Activated CD4-positive, alpha-beta T cell treated with anti-CD3 and anti-CD28 coated beads, Interleukin-2, amount 50 U/mL, for 4 hours (primary cell): ENCODE measurements around the gene GALNS.
"Not testable (repeated sequence)": the region's sequence is repeated elsewhere in the genome, so short reads cannot be mapped to it uniquely, and the experiment has no call there.

Experiments used
- DNase-seq, 2 experiments: peaks; one replicate each; pipeline ENCODE4 v3.0.0-alpha.2; 2020

The GALNS gene

DNA sequence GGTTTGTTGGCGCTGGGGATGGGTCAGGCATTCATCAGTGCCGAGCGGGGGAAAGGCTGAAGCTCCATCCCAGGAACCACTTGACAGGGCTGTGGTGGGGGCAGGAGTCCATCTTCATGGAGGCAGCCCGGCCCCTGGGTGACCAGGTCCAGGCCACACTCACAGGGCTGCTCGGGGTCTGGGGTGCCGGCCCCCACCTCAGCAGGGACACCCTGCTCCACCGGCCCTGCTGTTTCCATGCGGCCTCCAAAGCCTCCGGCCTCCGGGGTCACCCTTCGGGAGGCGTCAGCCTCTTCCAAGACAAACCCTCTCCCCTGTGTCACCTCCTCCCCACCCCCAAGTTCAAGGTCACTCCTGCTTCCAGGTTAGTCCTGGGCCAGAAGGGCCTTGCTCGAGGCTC is 22.1 kb downstream of the GALNS start:
- no peak for DNase-seq

DNA sequence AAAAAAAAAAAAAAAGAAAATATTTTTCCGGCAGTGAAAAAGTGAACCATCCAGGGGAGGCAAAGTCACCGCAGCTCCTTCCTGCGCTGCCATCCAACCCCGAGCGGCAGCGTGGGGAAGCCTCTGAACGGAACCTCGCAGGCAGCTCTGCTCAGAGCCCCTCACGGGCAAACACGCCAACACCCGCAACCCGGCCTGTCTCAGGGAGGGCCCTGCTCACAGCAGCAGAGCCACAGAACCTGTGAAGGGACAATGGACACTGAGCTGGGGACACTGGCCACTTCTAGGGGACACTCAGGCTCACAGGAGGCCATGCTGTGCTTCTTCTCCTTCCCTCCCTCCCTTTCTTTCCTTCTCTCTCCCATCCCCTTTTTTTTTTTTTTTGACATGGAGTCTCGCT is 23.7 kb downstream of the GALNS start:
- no peak for DNase-seq

- DNase-seq: no peak
These were observed 24.9 kb downstream of the GALNS start for GRCh38 chr16:88831838-88832237.

- DNase-seq: no peak
These were observed 26.0 kb downstream of the GALNS start for GRCh38 chr16:88830783-88831182.

GRCh38 chr16:88830258-88830657 is 26.5 kb downstream of the GALNS start:
- no peak for DNase-seq

DNA sequence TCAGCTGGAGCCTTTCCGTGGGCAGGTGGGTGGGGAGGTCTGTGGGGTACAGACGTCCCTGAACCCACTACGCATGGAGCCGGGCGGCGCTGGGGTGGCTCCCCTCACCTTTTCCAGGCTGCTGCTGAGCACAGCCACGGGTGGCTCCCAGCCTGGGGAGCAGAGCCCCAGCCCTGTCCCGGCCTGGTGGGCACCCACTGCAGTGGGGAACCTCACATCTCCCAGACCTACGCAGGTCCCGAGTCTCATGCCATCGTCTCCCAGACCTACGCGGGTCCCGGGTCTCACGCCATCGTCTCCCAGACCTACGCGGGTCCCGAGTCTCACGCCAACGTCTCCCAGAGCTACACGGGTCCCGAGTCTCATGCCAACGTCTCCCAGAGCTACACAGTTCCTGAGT is 28.0 kb downstream of the GALNS start:
- no peak for DNase-seq

- no peak for DNase-seq
These were observed 29.0 kb downstream of the GALNS start for GRCh38 chr16:88827727-88828126.

GRCh38 chr16:88826070-88826840 is 30.5 kb downstream of the GALNS start:
- DNase-seq: no peak

GRCh38 chr16:88825146-88825545 is 31.6 kb downstream of the GALNS start:
- DNase-seq: no peak

DNA sequence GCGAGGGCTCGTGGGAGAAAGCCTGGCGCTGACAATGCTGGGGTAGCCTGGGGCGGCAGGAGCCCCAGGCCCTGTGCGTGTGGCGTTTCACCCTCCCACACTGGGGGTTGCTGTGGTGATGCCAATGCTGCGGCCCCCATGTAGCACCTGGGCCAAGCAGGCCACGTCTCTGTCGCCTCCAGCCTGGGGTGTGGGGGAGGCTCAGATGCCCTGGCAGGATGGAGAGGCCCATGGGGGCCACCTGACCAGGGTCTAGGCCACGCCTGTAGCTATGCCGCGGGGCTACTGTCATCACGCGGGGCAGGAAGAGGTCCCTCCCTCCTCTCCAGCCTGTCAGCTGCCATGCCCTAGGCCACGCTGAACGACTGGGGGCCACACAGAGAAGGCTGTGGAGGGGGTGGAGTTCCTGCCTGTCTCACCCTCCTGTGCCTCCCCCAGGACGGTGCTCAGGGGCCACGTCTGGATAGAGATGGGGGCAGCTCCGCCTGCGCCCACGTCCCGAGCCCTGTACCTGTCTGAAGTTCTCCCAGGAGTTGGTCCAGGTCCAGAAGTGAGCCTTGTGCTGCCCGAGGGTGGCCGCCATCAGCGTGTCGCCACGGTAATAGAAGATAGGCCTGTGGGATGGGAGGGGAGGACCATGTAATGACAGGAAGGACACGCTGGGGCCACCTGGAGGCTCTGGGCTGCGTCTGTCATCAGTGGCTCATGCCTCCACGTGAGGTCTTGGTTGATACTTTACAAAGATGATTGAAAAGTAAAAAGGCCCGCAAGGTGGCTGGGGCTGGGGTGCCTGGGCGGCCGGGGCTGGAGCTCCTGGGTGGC is 32.3 kb downstream of the GALNS start:
- no peak for DNase-seq

DNA sequence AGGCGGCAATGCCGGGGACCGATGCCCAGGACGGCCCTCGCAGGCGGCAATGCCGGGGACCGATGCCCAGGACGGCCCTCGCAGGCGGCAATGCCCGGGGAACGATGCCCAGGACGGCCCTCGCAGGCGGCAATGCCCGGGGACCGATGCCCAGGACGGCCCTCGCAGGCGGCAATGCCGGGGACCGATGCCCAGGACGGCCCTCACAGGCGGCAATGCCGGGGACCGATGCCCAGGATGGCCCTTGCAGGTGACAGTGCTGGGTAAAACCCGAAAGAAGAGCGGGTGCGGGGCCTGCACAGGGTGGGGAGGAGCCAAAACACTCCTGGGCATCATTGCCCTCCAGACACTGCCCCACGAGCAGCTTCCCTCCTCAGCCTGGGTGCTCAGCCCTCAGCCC is 33.1 kb downstream of the GALNS start:
- DNase-seq: not testable (repeated sequence)

GRCh38 chr16:88822281-88823040 is 34.3 kb downstream of the GALNS start:
- no peak for DNase-seq

DNA sequence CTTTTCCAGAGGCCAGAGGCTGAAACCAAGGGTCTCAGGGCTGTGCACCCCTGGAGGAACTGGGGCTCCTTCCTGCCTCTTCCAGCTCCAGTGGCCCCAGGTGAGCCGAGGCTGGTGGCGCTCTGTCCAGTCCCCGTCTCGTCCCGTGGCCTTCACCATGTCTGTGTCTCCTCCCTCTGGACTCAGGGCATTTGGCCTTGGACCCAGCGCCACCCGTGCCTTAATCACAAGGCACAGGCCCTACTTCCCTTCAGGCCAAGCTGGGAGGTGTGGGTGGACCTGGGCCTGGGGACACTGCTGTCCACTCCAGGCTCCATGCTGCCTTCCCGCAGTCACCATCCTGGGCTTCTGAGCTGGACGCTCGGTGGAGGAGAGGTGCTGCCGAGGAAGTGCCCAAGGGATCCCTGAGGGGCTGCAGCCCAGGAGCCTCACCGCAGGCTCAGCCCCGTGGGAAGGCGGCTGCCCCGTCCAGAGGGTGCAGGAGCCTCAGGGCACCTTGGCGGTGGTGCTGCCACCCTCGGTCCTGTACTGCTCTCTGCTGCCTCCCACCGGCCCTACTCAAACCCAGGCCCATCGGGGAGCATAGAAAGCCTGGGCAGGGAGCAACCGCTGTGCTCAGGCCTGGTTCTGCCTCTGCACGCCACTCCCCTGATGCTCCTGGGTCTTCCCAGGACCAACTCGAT is 35.4 kb downstream of the GALNS start:
- no peak for DNase-seq

GRCh38 chr16:88820385-88821025 is 36.2 kb downstream of the GALNS start:
- no peak for DNase-seq

DNA sequence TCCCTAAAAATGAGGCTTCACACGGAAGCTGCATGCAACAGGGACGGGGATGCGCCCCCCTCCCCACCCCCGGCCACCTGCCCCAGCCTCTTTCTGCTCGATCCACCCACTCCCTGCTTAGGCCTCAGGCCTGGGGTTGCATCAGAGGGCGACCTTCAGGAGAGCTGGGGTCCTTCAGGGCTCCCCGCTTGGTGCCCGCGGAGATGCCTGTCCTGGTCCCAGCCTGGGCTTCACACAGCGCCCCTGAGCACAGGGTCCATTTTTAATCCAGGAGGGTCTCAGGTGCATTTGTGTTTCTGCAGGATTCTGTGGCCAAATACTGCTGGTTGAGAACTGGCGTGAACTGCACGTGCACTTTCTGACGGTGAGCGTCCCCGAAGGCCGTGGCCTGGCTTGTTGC is 37.6 kb downstream of the GALNS start:
- no peak for DNase-seq

DNA sequence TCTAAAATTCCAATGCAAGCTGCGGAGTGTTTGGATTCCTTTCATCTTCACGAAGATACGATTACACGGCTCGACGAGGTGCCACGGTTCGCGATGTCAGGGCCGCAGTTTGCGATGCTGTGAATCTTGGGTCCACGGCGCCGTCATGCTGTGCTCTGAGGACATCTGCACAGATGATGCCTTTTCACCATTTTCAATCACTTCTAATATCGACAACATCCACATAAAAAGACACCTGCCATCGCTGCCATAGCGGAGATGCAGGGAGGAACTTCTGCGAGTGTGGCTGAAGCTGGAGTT is 38.2 kb downstream of the GALNS start:
- no peak for DNase-seq

- no peak for DNase-seq
These were observed 38.8 kb downstream of the GALNS start for GRCh38 chr16:88817785-88818574.

GRCh38 chr16:88816736-88817535 is 39.8 kb downstream of the GALNS start:
- DNase-seq: no peak

GRCh38 chr16:88815901-88816589 is 40.7 kb downstream of the GALNS start:
- peak; percentile 45 to 47 for DNase-seq

DNA sequence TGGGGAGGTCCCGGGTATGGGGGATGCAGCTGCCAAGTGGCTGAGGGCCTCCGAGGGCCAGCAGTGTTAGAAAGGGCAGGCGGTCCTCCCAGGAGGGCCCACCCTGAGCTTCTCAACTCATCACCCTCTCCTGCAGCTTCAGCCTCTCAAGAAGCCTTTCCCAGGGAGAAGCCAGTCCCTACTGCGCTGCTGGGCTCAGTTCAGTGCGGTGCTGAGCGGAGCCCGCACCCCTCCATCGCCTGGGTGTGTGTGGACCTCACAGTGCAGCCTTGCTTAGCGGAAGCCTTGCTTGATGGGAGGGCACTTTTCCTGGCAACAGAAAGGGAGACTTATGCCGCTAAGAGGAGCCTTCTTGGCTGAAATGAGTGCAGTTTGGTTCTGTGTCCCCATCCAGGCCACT is 41.5 kb downstream of the GALNS start:
- no peak for DNase-seq
